SKM-1 (cell line): Measurements from ENCODE around the gene CCDC85C.

Experiments used
- DNase-seq: peaks from one replicate; lab custom pipeline; 2025; ENCODE audit not compliant: unreplicated experiment; lab: John Stamatoyannopoulos, UW

CCDC85C gene

DNA sequence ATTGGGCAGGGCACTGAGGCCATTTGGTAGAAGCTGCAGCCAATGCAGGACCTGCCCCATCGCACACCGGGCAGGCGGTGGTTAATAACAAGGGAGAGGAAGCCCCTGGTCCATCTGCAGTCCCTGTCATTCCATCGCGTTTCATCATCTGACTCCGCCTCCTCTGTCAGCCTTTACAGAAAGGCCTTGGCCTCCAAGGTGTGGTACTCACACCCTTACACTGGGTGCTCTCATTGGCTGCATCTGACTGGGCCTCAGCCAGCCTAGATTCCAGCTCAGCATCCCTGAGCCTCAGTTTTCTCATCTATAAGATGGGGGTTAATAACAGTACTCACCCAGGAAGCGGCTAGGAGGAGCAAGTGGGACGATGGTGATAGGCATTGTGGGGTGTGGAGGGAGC is 26.2 kb upstream of the CCDC85C start:
- no peak for DNase-seq

DNA sequence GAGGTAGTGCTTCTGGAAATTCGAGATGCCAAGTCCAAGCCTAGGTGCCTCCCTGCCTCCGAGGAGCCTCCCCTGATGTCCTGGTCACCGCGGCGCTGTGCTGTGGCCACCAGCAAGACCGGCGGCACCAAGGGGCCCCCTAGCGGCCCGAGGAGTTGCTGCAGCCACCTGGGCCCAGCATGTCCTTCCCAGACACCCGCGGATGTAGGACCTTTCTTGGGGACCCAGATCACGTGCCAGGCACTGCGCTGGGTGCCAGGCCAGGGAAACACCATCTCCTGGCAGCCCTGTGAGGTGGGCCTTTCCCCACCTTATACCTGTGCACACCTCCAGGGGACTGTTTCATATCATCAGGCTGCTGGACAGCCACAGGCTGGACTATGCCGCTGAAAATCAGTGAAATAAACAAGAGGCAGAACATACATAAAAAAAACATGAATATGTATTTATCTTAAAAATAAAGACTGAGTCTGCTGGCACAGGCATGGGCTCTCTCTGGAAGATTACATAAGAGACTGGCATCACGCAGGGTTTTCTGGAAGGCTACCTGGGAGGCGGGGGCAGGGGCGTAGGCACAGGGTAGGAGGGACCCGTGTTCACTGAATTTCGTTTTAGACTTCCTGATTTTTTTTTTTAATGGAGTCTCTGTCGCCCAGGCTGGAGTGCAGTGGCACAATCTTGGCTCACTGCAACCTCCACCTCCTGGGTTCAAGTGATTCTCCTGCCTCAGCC is 25.0 kb upstream of the CCDC85C start:
- DNase-seq = peak; percentile 6

DNA sequence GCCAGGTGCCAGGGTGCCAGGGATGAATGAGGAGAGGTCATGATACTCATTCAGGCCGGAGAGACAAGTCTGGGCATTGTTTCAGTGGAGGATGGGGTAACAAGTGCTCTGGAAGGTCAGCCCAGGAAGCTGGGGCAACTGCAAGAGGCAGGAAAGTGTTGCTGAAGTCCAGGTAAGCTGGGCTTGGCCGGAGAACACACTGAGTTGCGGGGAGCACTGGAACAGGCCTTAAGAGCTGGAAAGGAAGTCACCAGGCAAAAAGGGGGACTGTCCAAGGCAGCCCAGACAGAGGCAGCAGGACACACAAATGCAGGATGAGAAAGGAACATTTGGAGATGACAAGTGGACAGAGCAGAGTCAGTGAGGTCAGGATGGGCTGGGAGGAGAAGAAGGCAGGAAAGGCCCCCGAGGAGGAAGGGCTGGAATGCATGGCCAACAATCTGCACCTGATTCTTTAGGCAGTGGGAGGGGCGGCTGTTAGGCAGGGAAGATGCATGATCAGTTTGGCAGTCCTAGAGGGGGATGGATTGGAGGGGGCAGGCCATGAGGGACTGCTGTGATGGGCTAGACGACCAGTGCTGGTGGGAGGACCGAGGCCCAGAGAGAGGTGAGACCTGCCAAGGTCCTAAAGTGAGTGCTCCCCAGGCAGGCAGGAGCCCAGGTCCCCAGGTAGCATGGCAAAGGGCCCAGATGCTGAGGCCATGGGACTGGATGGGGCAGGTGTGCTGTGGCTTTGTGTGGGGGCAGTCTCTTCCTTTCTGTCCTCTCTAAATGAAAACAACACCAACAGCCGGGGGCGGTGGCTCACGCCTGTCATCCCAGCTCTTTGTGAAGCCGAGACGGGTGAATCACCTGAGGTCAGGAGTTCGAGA is 23.7 kb upstream of the CCDC85C start:
- DNase-seq = no peak

DNA sequence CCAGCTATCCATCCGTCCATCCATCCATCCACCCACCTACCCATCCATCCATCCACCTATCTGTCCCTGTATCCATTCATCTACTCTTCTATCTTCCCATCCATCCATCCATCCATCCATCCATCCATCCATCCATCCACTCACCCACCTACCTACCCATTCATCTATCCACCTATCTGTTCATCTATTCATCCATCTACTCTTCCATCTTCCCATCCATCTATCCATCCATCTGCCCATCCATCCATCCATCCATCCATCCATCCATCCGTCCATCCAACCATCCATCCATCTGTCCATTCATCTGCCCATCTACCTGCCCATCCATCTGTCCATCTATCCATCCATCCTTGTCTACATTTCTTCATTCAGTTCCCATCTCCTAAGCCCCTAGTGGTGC is 23.1 kb upstream of the CCDC85C start:
- DNase-seq = no peak

DNA sequence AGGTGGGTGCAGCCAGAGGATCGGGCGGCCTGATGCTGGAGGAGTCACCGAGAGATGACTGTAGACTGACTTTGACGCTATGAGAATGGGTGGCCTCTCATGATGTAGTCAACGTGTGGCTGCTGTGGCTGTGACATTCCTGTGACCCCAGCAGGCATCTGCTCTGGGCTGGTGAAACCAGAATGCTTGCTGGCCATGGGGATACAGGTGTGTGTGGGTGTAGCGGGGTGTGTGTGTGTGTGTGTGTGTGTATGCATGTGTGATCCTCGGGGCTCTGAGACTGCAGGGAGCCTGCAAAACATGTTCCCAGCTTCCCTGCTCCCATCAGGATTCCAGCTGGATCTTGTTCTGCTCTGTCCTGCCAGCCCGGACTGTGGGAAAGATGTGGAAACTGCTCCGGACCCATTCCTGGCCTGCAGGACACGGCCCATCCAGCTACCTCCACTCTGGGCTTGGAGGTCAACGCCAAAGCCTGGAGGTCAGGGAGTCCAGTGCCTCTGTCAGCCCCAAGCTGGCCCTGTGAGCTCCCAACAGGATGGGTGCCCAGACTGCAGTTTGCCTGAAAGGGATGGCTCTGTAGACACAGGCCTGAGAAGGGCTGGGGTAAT is 22.1 kb upstream of the CCDC85C start:
- DNase-seq = no peak

DNA sequence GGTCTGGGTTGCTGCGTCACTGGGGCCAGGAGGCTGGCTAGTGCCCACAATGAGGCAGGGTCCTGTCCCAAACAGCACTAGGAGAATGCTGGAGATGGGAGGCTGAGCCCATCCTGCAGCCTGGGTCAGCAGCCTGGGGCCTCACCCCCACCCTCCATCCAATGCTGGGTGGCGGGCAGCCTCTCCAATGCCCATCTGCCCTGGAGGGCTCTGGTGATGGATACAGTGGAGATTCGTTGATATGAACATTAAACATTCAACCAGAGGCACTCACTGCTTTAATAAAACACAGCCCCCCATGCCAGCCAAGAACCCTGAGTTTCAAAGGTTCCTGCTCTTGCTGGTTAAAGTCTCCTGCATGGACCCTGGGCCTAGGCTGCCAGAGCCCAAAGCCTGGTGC is 21.5 kb upstream of the CCDC85C start:
- no peak for DNase-seq

DNA sequence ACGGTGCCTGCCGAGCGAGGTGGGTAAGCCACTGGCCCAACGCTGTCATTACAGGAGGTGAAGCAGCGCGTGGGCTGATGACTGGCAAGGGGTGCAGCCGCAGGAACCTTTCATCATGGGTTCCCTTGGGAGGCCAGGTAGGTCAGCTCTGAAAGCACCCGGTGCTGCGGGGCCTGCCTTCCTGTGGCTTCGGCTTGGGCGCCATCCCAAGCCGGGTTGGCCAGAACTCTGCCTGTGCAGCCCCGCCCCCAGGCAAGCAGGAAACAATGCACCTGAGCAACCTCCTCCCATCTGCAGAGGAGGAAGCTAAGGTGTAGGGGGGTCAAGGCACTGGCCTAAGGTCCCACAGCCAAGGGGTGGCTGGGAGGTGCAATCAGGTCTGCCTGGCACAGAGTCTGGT is 21.0 kb upstream of the CCDC85C start:
- DNase-seq = no peak

DNA sequence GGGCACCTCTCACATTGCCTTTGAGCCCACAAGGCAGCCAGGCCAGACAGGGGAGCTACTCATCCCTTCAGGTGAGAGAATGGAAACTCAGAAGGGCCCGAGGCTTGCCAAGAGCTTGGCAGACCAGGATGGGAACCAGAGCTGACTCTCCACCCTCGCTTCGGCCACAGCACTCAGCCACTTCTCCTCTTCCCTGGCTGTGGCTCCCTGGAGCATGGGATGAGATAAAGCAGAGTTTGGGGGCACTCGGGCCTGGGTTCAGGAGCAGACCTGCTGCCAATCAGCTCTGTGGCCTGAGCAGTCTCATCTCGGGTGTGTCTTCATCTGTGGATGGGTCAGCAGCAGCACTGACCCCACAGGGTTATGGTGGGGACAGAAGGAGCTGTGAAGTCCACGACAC is 20.0 kb upstream of the CCDC85C start:
- DNase-seq = no peak

DNA sequence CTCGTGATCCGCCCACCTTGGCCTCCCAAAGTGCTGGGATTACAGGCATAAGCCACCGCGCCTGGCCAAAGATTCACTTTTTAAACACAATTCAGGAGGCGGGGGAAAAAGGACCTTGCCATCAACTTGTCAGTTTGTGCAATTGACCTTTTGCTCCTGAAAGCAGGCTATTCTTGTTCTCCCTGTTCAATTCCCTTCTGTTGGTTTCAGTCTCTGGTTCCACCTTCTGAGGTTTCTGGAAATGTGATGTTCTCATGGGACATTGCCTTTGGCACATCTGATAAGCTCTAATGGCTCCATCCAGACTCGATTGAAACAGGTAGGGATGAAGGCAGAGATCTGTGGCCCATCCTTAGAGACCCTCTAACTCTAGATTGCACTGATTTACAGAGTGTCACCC is 17.9 kb upstream of the CCDC85C start:
- DNase-seq = no peak

DNA sequence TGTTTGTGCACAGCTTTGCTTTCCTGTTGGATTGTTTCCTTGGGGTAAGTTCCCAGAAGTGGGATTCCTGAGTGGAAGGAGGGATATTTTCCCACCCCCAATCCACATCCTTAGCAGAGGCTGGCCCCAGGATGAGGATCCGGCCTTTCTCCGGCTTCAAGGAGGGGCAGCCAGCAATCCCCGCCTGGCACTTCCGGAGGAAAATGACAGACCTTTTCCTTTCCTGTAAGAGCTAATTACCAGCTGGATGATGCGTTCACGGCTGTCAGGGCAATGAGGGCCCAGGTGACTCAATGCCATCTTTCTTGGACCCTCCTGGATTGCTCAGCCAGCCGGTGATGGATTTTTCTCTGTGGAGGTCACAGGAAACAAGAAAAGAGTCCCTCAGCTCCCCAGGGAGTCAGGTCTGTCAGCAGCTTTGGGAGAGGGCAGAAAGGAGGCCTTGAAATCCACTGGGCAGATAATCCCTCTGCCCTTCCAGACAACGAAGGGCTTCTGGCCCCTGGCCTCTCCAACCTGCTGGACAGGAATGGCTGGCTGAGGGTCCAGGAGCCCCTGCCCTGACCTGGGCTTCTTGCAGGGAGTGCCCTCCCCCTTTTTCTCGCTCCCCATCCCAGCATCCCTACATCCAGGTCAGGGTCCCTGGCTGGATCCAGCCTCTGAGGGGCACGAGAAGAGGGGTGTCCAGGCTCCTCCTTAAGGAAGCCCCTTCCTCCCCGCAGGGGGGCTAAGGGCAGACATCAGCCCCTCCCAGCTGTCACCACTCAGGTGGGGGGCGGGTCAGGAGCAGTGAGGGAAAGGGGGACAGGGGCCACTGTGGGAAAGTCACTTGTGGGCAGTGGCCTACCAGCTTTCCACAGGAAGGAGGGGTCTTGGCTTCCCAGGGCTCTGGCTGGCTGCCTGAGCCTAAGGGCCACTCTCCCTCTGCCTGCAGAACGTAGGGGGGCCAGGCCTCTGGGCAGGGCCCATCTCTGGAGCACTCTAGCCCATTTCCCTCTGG is 16.1 kb upstream of the CCDC85C start:
- DNase-seq = no peak

DNA sequence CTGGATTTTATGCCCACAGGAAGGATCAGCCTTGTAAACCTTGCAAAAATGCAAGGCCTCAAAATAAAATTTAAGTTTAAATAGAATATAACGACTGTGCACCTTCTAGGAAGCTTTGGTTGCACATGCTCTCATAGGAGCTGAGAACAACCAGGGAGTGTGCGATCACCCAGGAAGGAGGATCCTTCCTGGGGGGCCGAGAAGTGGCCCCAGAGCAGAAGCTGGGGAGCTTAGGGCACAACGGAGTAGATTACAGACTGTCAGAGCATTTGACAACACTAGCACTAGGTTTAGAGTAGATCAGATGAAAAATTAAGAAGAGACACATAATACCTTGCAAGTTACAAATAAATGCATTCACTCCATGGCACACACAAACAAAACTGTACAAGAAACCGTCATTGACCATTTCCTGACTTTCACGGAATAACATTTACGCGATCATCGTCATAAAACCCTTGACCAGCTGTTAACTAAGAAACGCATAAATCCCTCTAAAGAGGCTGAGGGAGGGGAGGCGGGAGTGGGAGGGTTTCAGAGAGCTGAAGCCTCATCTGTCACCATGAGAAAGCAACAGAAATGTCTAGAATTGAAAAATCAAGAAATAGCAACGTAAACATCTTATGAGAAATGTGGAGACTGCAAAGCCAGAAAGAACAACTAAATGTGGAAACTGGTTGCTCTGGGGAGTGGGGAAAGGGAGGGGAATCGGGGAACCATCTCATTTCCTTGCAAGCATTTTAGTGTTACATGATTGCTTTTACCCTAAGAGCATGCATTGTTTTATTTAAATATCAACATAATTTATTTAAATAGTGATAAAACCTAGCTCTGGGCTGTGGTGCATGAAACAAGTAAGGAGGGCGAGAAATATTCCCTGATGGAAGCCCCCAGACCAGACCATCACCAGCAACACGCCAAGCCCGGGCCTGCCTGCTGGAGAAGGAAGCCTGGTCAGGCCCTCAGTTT is 13.1 kb upstream of the CCDC85C start:
- no peak for DNase-seq

DNA sequence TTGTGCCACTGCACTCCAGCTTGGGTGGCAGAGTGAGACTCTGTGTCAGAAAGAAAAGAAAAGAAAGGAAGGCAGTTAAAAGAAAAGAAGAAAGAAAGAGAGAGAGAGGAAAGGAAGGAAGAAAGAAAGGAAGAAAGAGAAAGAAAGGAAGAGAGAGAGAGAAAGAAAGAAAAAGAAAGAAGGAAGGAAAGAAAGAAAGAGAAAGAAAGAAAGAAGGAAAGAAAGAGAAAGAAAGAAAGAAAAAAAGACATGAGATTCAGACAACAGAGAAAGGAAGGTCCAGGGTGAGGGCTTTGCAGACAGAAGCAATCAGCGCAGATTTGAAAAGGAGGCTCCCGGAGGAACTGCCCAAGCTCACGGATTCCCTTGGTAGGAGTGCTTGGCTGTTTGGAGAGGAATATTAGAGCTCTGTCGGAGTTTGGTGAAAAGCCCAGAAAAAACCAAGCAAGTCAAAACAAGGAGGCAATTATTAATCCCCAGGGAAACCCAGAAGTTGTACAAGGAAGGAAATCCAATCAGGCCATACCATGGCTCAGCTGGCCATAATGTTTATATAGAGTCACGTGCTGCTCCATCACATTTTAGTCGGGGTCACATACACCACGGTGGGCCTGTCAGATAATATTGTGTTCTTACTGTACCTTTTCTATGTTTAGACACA is 11.6 kb upstream of the CCDC85C start:
- no peak for DNase-seq

DNA sequence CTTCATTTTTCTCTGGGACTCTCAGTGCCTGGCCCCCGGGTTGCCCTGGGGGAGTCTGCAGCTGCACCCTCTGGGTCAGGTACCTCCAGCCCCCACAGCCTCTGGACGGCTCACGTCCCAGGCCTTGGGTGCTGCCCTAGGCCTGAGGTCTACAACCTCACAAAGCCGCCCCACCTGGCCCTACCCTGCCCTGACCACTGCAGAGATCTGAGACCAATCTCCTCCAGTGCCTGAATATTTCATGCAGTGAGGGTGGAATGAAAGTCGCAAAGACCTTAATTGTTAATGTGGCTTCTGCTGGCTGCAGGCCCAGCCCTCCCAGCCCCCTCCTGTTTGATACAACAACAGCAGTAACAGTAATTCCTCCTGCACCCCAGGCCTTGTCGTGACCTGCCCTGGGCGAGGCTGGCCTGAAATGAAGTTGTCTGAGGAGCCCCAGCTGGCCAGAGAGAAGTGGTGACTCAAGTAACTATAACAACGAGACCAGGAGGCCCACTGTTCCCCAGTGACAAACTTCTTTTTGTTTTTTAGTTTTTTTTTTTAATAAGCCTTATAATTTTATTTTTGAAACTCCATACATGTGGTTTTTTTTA is 8.8 kb upstream of the CCDC85C start:
- no peak for DNase-seq

DNA sequence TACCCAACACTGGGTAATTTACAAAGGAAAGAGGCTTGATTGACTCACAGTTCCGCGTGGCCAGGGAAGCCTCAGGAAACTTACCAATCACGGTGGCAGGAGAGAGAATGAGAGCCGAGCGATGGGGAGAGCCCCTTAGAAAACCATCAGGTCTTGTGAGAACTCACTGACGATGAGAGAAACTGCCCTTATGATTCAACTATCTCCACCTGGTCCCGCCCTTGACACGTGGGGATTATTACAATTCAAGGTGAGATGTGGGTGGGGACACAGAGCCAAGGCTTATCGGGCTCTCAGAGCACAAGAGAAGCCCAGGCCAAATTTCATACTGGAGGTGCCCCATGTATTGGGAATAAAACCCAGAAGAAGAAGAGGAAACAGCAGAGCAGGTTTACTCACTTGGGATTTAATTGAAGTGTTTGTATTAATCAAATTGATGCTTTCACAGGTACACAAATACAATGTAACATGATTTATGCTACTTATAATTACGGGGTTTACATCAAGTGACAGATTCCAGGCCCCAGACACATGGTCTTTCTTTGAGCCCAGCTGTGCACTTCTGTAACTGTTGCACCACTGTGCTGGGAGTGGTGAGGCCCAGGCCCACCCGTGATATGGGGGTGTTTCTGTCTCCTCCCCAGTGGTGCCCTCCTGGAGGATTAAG is 8.2 kb upstream of the CCDC85C start:
- no peak for DNase-seq

DNA sequence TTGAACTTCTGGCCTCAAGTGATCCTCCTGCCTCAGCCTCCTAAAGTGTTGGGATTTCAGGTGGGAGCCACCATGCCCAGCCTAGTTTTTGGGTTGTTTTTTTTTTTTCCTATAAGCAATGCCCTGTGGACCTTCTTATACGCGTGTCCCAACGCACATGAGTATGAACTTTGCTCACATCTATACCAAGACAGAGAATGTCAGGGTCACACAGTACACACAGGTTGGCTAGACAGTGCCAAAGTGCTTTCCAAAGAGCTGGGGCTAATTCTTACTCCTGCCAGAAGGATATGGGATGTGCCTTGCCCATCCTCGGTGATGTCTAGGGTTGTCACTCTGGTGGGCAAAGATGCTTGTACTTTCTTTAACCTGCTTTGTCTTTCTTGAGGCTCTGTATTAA is 7.6 kb upstream of the CCDC85C start:
- DNase-seq = no peak

DNA sequence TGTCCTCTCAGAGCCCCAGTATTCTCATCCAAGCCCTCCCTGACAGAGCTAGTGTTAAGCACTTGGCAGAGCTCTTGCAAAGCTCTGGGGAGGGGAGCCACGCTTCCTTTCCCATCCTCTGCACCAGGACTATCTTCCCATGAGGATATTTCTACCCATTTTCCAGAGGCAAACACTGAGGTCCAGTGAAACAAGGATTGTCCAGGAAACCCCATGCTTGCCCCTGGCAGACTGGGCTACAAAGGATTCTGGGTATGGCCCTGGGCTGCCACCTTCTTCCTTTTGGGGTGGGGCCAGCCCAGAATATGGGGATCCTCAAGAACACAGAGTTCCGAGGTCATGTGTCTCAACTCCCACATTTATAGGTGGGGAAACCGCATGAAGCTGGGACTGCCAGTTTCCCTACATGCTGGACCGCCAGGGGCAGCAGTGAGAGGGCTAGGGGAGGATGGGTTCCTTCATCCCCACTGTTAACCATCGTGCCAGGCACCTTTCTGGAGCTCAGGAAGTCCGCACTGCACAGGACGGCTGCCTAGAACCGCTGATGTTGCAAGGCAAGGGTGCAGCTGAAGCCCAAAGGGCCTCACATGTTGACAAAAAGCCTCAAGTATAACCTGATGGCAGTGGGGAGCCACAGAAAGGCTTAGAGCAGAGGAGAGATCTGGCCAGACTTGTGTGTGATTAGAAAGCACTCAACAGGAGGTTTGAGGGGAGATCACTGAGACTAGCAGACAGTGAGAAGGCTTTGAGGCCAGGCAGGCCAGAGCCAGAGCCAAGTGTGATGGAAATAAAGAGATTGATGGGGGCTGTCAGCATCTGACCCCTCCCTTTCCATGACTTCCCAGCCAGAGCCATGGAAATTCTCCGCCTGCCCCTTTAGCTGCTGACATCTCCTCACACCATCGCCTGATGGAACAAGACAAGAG is 5.5 kb upstream of the CCDC85C start:
- no peak for DNase-seq

DNA sequence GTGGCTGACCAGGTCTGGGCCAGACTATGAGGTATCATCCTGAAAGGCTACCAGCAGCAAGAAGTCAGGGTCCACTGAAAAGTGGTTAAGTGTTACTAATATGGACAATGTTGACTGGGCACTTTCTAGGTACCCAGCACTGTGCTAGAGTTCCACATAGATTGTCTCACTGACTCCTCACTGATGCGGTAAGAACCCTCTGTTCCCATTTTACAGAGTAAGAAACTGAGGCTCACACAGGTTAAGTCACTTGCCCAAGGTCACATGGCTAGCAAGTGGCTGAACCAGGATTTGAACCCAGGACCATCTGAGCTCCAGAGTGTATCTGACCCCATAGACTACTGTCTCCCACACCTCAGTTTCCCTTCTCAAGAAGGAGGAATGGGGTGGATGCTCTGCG is 4.6 kb upstream of the CCDC85C start:
- no peak for DNase-seq
